Measurements from ENCODE around the gene TTLL13.
A peak's percentile ranks its signal among the peaks of the same experiment; 100 is the strongest.
"Not testable (repeated sequence)": the region's sequence is repeated elsewhere in the genome, so short reads cannot be mapped to it uniquely, and the experiment has no call there.

TTLL13 gene

GRCh38 chr15:90291679-90292356, 42.5 kb downstream of the TTLL13 start:
- DNase-seq: peak; percentile 32

DNA sequence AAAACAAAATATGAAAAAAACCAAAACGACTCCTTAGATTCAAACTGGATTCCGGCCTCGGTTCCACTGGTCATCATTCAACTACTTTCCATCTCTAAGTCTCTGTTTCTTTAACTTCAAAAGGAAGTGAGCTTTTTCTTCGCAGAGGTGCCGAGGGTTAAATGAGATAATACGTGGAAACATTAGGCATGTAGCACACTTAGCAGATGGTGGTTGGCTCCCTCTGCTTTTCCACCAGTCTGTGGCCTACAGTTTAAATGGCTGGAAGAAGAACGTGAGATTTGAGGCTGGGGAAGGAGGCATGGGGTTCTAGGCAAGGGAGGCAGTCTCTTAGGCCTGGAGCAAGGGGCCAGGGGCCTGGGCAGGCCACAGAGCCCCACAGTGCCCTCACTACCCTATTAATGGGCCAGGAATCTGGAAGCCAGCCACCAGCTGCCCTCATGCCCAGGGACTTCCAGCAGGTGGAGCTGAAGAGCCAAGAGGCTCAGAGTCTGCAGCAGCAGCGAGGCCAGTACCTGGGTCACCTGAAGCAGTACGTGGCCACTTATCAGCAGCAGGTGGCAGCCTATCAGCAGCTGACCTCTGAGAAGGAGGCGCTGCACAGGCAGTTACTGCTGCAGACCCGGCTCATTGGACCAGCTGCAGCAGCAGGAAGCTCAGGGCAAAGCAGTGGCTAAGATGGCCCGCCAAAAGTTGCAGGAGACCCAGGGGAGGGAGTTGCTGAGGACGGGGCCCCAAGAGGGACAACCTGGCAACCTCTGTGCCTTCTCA, 43.9 kb downstream of the TTLL13 start:
- peak; percentile 84 for DNase-seq

DNA sequence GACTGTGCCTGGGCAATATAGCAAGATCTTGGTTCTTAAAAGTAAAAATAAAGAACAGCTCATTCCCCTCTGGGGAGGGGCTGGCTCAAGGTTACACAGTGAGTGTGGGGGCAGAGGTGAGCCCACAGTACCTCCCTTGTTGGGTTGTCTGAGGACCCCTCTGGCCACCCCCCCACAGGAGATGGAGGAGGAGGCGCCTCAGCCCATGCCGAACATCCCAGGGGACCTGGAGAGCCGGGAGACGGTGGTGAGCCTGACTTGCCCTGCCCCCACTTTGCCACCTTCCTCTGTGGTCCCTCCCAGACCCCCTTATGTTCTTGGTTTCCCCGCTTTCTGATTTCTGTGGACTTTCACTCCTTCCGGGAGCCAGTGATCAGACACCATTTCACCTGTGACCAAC, 44.8 kb downstream of the TTLL13 start:
- no peak for DNase-seq

DNA sequence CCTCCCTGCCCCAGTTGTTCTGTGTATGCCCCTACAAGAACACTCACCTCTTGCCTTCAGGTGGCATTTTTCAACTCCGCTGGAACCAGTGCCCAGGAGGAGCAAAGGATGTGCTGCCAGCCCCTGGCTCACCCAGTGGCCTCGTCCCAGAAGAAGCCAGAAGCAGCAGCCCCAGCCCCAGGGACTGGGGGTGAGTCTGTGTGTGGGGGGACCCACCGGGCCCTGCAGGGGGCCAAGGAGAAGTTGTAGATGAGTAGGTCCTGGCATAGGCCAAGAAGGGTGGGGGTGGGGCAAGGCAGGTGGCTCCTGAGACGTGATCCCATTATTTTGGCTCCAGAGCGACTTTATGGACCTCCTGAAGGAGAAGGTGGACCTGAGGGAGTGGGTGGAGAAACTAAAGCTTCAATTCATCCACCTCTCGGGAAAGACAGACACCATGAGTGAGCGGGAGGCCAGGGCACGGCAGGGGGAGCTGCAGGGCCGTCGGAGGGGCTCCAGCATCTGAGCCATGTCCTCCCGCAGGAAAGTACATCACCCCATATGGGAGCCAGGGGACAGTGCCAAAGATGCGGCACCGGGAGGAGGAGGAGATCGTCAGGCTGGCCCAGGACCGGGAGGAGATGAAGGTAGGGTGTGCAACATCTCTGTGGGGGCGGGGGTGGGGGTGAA, 45.4 kb downstream of the TTLL13 start:
- no peak for DNase-seq

DNA sequence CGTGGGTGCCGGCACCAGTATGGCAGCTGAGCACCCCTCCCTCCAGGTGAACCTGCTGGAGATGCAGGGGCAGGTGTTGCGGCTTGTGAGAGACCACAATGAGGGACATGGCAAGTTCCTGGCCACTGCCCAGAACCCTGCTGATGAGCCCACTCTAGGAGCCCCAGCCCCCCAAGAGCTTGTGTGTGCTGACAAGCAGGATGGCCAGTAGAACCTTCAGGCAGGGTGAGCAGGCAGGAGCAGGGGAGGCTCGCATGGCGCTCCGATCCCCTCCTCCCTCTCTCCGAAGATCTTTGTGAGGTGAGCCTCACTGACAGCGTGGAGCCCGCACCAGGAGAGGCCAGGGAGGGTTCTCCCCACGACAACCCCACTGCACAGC, 45.9 kb downstream of the TTLL13 start:
- no peak for DNase-seq

GRCh38 chr15:90296316-90296884, 47.0 kb downstream of the TTLL13 start:
- DNase-seq: not testable (repeated sequence)

DNA sequence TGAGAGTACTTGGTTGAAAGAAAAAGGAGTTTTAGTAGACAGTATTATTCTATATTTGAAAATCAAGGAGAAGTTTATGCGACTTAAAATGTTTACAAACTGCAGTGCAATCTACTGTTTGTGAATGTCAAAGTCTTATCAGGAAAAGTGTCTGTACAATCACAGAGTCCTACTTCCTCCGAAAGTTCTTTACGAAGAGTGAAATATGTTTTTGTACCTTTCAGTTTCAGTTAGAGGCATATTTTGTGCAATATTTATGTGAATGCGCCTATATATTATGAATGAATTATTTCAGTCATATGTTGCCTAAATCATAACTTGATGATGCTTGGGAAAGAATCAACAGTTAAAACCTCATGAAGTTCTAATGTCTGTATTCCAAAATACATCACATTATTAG, 47.7 kb downstream of the TTLL13 start:
- DNase-seq: no peak

- DNase-seq: no peak
These were observed 51.2 kb downstream of the TTLL13 start for GRCh38 chr15:90300541-90300940.

GRCh38 chr15:90300988-90301706, 51.8 kb downstream of the TTLL13 start:
- peak; percentile 75 for DNase-seq

GRCh38 chr15:90301707-90302300, 52.4 kb downstream of the TTLL13 start:
- DNase-seq: no peak

DNA sequence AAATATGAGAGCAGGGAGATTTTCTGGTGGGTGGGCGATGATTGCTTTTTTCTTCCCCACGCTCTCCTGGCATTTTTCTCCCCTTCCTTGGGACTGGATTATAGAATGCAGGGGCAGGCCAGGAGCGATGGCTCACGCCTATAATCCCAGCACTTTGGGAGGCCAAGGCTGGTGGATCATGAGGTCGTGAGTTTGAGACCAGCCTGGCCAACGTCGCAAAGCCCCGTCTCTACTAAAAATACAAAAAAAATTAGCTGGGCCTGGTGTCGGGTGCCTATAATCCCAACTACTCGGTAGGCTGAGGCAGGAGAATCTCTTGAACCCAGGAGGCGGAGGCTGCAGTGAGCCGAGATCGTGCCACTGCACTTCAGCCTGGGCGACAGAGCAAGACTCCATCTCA, 56.0 kb downstream of the TTLL13 start:
- not testable (repeated sequence) for DNase-seq

DNA sequence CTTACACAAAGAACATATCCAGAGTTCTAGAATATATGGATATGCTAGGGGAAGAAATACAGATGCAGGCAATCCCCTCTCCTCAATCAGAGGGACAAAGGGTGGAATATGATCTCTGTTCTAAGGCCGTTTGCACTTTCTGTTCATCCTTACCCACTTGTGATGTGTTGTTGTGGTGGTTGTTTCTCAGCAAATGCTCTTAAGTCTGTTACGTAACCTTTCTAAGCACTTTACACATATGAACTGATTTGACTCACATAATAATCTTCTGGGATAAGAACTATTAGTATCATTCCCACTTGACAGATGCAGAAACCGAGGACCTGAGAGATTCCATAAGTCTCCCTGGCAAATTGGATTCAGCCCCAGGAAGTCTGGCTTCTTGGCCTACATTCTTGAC, 56.6 kb downstream of the TTLL13 start:
- no peak for DNase-seq

DNA sequence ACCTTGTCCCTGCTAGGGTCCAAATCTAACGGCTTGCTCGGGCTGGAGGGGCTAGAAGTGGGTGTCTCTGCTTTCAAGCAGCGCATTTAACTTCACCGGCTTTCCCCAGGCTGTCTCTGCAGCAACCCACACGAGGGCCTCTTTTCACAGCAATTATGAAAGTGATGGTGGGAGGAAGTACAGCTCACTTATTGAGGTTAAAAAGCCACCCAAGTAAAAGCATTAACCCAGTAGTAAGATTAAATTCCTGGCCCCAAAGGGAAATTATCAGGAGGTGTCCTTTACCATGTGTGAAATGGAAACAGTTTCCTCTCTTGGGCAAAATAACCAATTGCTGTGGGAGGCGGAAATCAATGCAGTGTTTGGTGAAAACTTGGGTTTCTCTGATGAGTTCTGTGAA, 57.2 kb downstream of the TTLL13 start:
- DNase-seq: peak; percentile 81

DNA sequence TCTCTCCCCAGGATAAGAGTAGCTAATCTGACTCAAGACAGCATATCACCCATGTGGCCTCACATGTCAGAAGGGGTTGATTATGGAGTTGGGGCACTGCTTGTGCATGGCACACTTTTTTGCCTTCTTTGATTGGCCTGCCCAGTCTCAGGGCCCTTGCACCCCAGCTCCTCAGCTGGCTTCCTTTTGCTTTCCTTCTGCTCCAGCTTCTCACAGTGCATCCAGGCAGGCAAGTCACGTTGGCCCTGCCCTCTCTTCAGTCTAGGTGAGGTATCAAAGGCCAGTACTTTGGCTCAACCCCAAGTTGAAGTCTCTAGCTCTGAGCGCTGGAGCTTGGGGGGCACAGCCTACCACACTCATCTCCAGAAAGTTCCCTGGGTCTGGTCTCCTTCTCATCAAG, 58.3 kb downstream of the TTLL13 start:
- DNase-seq: no peak

DNA sequence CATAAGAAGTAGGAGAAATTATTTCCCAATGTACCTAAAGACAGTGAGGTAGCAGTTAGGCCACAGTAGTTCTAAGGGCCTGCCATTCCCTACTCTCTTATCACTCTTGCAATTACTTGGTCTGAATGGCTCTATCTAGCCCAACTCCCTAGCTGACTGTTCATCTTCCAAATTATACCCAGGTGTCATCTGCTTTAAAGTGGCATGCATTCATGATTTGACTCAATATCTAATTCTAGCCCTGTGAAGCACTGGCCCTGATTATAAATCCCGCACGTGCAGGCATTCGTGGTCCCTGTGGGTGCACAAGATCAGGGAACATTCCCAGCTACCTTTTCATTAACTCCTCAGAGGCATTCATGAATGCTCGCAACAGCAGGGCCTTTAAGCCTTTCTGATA, 59.7 kb downstream of the TTLL13 start:
- no peak for DNase-seq

Measured in activated CD4-positive, alpha-beta T cell treated with anti-CD3 and anti-CD28 coated beads, Interleukin-2, Interleukin-6, amounts not matched to agents 100 ng/mL and 50 ng/mL, durations not matched to agents 16 hours and 8 hours (primary cell).